WTC11 (cell line): ENCODE measurements around the gene IGFBP7.

Experiments
- CREB1 ChIP-seq: sonication (generic); formaldehyde crosslinking; IDR thresholded peaks from 2 replicates; pipeline ENCODE4 v1.8.0; 2023; ENCODE audit warnings: mild to moderate bottlenecking, missing genetic modification reagents
- CREM ChIP-seq: sonication (generic); formaldehyde crosslinking; IDR thresholded peaks from 2 replicates; pipeline ENCODE4 v1.8.1; 2022; ENCODE audit warnings: mild to moderate bottlenecking, missing genetic modification reagents, moderate library complexity
- CTCF ChIP-seq: fragments of 200-600 bp; IDR thresholded peaks from 2 replicates; pipeline ENCODE4 v1.8.0; 2022; ENCODE audit warnings: antibody characterized with exemption
- ELF4 ChIP-seq: sonication (generic); formaldehyde crosslinking; IDR thresholded peaks from 2 replicates; pipeline ENCODE4 v1.8.1; 2022; ENCODE audit warnings: low read depth, mild to moderate bottlenecking, moderate library complexity, missing genetic modification reagents
- ETV6 ChIP-seq: sonication (generic); formaldehyde crosslinking; IDR thresholded peaks from 2 replicates; pipeline ENCODE4 v1.8.1; 2022; ENCODE audit warnings: mild to moderate bottlenecking, missing genetic modification reagents
- KAT7 ChIP-seq: sonication (generic); formaldehyde crosslinking; IDR thresholded peaks from 2 replicates; pipeline ENCODE4 v1.8.1; 2023; ENCODE audit warnings: missing genetic modification reagents, mild to moderate bottlenecking, borderline replicate concordance
- NR3C1 ChIP-seq: sonication (generic); formaldehyde crosslinking; conservative IDR thresholded peaks from 2 replicates; pipeline ENCODE4 v1.8.1; 2023; ENCODE audit warnings: low read depth, mild to moderate bottlenecking, missing genetic modification reagents
- RELA ChIP-seq: sonication (generic); formaldehyde crosslinking; IDR thresholded peaks from 2 replicates; pipeline ENCODE4 v1.8.1; 2022; ENCODE audit warnings: missing genetic modification reagents, mild to moderate bottlenecking, borderline replicate concordance
- TF ChIP-seq, protein P1 (sequence below): fragments of 250-450 bp; sonication (Bioruptor Pico); IDR thresholded peaks from 2 replicates; pipeline ENCODE4 v2.1.2; 2022; ENCODE audit warnings: mild to moderate bottlenecking, moderate library complexity

GRCh38 chr4:57075367-57075766 lies 34.8 kb downstream of the IGFBP7 start:
- no peak for TF ChIP-seq NR3C1 (CRISPR knock-in tag)
- TF ChIP-seq, protein P1, sequence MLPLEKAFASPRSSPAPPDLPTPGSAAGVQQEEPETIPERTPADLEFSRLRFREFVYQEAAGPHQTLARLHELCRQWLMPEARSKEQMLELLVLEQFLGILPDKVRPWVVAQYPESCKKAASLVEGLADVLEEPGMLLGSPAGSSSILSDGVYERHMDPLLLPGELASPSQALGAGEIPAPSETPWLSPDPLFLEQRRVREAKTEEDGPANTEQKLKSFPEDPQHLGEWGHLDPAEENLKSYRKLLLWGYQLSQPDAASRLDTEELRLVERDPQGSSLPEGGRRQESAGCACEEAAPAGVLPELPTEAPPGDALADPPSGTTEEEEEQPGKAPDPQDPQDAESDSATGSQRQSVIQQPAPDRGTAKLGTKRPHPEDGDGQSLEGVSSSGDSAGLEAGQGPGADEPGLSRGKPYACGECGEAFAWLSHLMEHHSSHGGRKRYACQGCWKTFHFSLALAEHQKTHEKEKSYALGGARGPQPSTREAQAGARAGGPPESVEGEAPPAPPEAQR (CRISPR knock-in tag), result no peak
- TF ChIP-seq CTCF, result no peak
- TF ChIP-seq ETV6 (CRISPR knock-in tag), result no peak
- TF ChIP-seq RELA, result no peak
- no peak for TF ChIP-seq CREB1
- TF ChIP-seq ELF4 (CRISPR knock-in tag), result no peak
- no peak for TF ChIP-seq KAT7 (CRISPR knock-in tag)
- no peak for TF ChIP-seq CREM
